ENCODE measurements around the gene HLA-DOB. TPM values are rescaled to one million over a fixed set of nuclear protein-coding genes. Genes with fewer than 3 reads are reported as not detected.

Gene HLA-DOB
- total RNA-seq, 1 experiment from 2014 or later = 0.64 TPM

- ChIA-PET CTCF (interaction anchor here (0.7 to 6.3 kb wide), 12 partner anchors 13 to 158 kb away, joined by 3 to 55 read pairs (median 4); partner anchors contain the start of genes HLA-DMA, PSMB9, TAP1 and TAP2), RAD21 (ENCODE audit: low non-redundant PET in 1 of 2, low total read pairs in 2 of 2, uncharacterized antibody in 2 of 2, unreplicated experiment in 2 of 2) (interaction anchor here (0.8 to 1.5 kb wide), 3 partner anchors 12 to 42 kb away, joined by 3 to 6 read pairs (median 3); partner anchors contain the start of gene TAP2 (in 1 of the 2)), POLR2A (interaction anchor here (1.3 kb wide), 1 partner anchor 9 kb away, joined by 3 read pairs; the partner anchor contains the start of gene HLA-DOB)
- Histone ChIP-seq H3K27me3 (ENCODE audit: insufficient read depth, low read length) (no peaks in the 10 kb centered on the region), H3K9me2 (ENCODE audit: insufficient read depth) (no peaks in the 10 kb centered on the region), H3K4me3 (replicated peaks in 1 of 2; ENCODE audit: low read depth in 1 of 2, low read length in 2 of 2) (no peak overlapping the region), H3K36me3 (ENCODE audit: control insufficient read depth in 1 of 2, insufficient read depth in 2 of 2, low read length in 2 of 2) (peaks cover 8 to 12% of the 10 kb centered on the region in 2 experiments; a peak in 2 of 4 replicates), H2AFZ (ENCODE audit: low read depth, low read length, poor library complexity, severe bottlenecking) (no peak overlapping the region), H3K79me2 (ENCODE audit: insufficient read depth, low read length) (no peaks in the 10 kb centered on the region), H3K4me2 (ENCODE audit: low read length) (no peak overlapping the region), H3K27ac (ENCODE audit: low read depth, low read length) (no peak overlapping the region), H4K20me1 (ENCODE audit: insufficient read depth) (no peaks in the 10 kb centered on the region), H3K9ac (ENCODE audit: low read length) (no peak overlapping the region), H3K4me1 (ENCODE audit: control insufficient read depth in 1 of 2, insufficient read depth in 2 of 2, low read length in 2 of 2) (no peaks in the 10 kb centered on the region), H3K9me3 (ENCODE audit: control insufficient read depth in 1 of 2, insufficient read depth in 1 of 2, low read depth in 1 of 2, low read length in 2 of 2) (no peaks in the 10 kb centered on the region)
- intact Hi-C loops (cut with micrococcal nuclease) = loop anchor here (1.0 kb wide), 1 partner anchor 42 kb away; no protein-coding TSS in a partner anchor
- TF ChIP-seq RAD21 (IDR thresholded peaks at IDR 0.05; ENCODE audit: low read depth) (peak; percentile 71), CTCF (IDR thresholded peaks at IDR 0.05 in 2 of 3, conservative IDR thresholded peaks at IDR 0.05 in 1 of 3; ENCODE audit: borderline replicate concordance in 1 of 3, insufficient read depth in 1 of 3, low read depth in 2 of 3, low read length in 2 of 3) (peak; percentile 27 to 44 (median 34); a peak in 4 of 6 replicates), SRF (IDR thresholded peaks at IDR 0.05; ENCODE audit: low read depth) (no peak)
- no TSS peak for BruUV-seq (replicated peaks)
- ATAC-seq = peak; percentile 52
- DNase-seq (ENCODE audit: low read depth, low spot score) = no peak
These were observed 9.2 kb upstream of the HLA-DOB start for GRCh38 chr6:32825966-32826365.

- H3K4me2 ChIP-seq (ENCODE audit: low read length) = peak overlapping the region; percentile 37
- no peak overlapping the region; the same call in 1 of the 2 replicates for H3K27ac ChIP-seq (ENCODE audit: low read depth, low read length)
- TF ChIP-seq POLR2AphosphoS5 (IDR thresholded peaks at IDR 0.05; ENCODE audit: low read depth, low read length) (no peak), REST (IDR thresholded peaks at IDR 0.05; ENCODE audit: low read depth) (no peak), CBX3 (IDR thresholded peaks at IDR 0.05; ENCODE audit: low read depth) (no peak), SP1 (IDR thresholded peaks at IDR 0.05; ENCODE audit: low read depth) (peak; percentile 31; the same call in 1 of the 2 replicates), FOSL1 (IDR thresholded peaks at IDR 0.05; ENCODE audit: low read depth) (peak; percentile 18; the same call in 1 of the 2 replicates), MAX (IDR thresholded peaks at IDR 0.05) (peak; percentile 23; the same call in 1 of the 2 replicates), JUND (IDR thresholded peaks at IDR 0.05) (no peak), ELF1 (IDR thresholded peaks at IDR 0.05; ENCODE audit: borderline replicate concordance, low read depth) (no peak)
- H3K9me3 ChIP-seq (ENCODE audit: control insufficient read depth in 1 of 2, insufficient read depth in 1 of 2, low read depth in 1 of 2, low read length in 2 of 2) = no peaks in the 10 kb centered on the region
- no peaks in the 10 kb centered on the region; the same call in 1 of the 2 replicates for H3K9me2 ChIP-seq (ENCODE audit: insufficient read depth)
- H3K36me3 ChIP-seq (ENCODE audit: control insufficient read depth in 1 of 2, insufficient read depth in 2 of 2, low read length in 2 of 2) = no peaks in the 10 kb centered on the region
- intact Hi-C loops (cut with micrococcal nuclease) = no loop called here
- ATAC-seq = peak; percentile 71
- peak; percentile 16 for DNase-seq (ENCODE audit: low read depth, low spot score)
- H3K27me3 ChIP-seq (ENCODE audit: insufficient read depth, low read length) = no peaks in the 10 kb centered on the region
- no TSS peak for BruUV-seq (replicated peaks)
- H4K20me1 ChIP-seq (ENCODE audit: insufficient read depth) = no peaks in the 10 kb centered on the region
- H3K79me2 ChIP-seq (ENCODE audit: insufficient read depth, low read length) = no peaks in the 10 kb centered on the region
- H2AFZ ChIP-seq (ENCODE audit: low read depth, low read length, poor library complexity, severe bottlenecking) = no peak overlapping the region
- H3K9ac ChIP-seq (ENCODE audit: low read length) = no peak overlapping the region
- H3K4me1 ChIP-seq (ENCODE audit: control insufficient read depth in 1 of 2, insufficient read depth in 2 of 2, low read length in 2 of 2) = peaks cover 0 to 25% of the 10 kb centered on the region in 2 experiments; a peak in 2 of 4 replicates
- no peak overlapping the region for H3K4me3 ChIP-seq (replicated peaks in 1 of 2; ENCODE audit: low read depth in 1 of 2, low read length in 2 of 2)
- RAD21 ChIA-PET (ENCODE audit: low non-redundant PET in 1 of 2, low total read pairs in 2 of 2, uncharacterized antibody in 2 of 2, unreplicated experiment in 2 of 2) = no interaction called here
- CTCF ChIA-PET = interaction anchor here (1.6 to 2.8 kb wide), 2 partner anchors 19 to 48 kb away, joined by 7 to 15 read pairs; partner anchors contain the start of gene TAP2
- POLR2A ChIA-PET = interaction anchor here (0.8 kb wide), 1 partner anchor 152 kb away, joined by 3 read pairs; no protein-coding TSS in a partner anchor
These were observed 2.9 kb upstream of the HLA-DOB start for GRCh38 chr6:32819729-32820128.
